ENCODE measurements around the gene NELL1.

The NELL1 gene

GRCh38 chr11:21295508-21295907, 626.1 kb downstream of the NELL1 start:
- no peak for ATAC-seq
- no peak for TF ChIP-seq ZFP30 (CRISPR knock-in tag; IDR thresholded peaks at IDR 0.05)
- TF ChIP-seq TCF4 (CRISPR knock-in tag; IDR thresholded peaks at IDR 0.05; ENCODE audit: borderline replicate concordance), result no peak
- no peak for TF ChIP-seq ZFP3 (CRISPR knock-in tag; IDR thresholded peaks at IDR 0.05)
- TF ChIP-seq POU6F1 (CRISPR knock-in tag; IDR thresholded peaks at IDR 0.05; ENCODE audit: borderline replicate concordance, low read depth), result no peak
- no peak for TF ChIP-seq CSRNP3 (CRISPR knock-in tag; IDR thresholded peaks at IDR 0.05)
- TF ChIP-seq PPARA (CRISPR knock-in tag; IDR thresholded peaks at IDR 0.05; ENCODE audit: borderline replicate concordance), result no peak
- TF ChIP-seq PATZ1 (CRISPR knock-in tag; IDR thresholded peaks at IDR 0.05; ENCODE audit: borderline replicate concordance), result no peak
- no peak for TF ChIP-seq OSR1 (CRISPR knock-in tag; IDR thresholded peaks at IDR 0.05)
- no peak for TF ChIP-seq ZC3H10 (CRISPR knock-in tag; IDR thresholded peaks at IDR 0.05)
- no peak for TF ChIP-seq ZNF565 (CRISPR knock-in tag; conservative IDR thresholded peaks at IDR 0.05; ENCODE audit: low read depth)

GRCh38 chr11:21301981-21302380, 632.6 kb downstream of the NELL1 start:
- ATAC-seq, result no peak

GRCh38 chr11:21306739-21307358, 637.5 kb downstream of the NELL1 start:
- no peak for ATAC-seq
- no peak for TF ChIP-seq ESRRG (CRISPR knock-in tag; IDR thresholded peaks at IDR 0.05)

More at GRCh38 chr11:21301981-21302380, 632.6 kb downstream of the NELL1 start:
- TF ChIP-seq ZFP3 (CRISPR knock-in tag; IDR thresholded peaks at IDR 0.05) (no peak), ZC3H10 (CRISPR knock-in tag; IDR thresholded peaks at IDR 0.05) (no peak), ESRRG (CRISPR knock-in tag; IDR thresholded peaks at IDR 0.05) (no peak), TCF4 (CRISPR knock-in tag; IDR thresholded peaks at IDR 0.05; ENCODE audit: borderline replicate concordance) (no peak), BACH2 (CRISPR knock-in tag; IDR thresholded peaks at IDR 0.05; ENCODE audit: borderline replicate concordance) (no peak), CREB5 (CRISPR knock-in tag; IDR thresholded peaks at IDR 0.05; ENCODE audit: low read depth) (no peak), ZNF8 (CRISPR knock-in tag; IDR thresholded peaks at IDR 0.05) (no peak), RARB (CRISPR knock-in tag; IDR thresholded peaks at IDR 0.05) (no peak), ZFP30 (CRISPR knock-in tag; IDR thresholded peaks at IDR 0.05) (no peak), GLIS3 (CRISPR knock-in tag; IDR thresholded peaks at IDR 0.05) (no peak), TOX (CRISPR knock-in tag; IDR thresholded peaks at IDR 0.05; ENCODE audit: borderline replicate concordance) (no peak), SNAI2 (CRISPR knock-in tag; IDR thresholded peaks at IDR 0.05) (no peak), PPARA (CRISPR knock-in tag; IDR thresholded peaks at IDR 0.05; ENCODE audit: borderline replicate concordance) (no peak), ISL1 (CRISPR knock-in tag; IDR thresholded peaks at IDR 0.05) (no peak), ZNF565 (CRISPR knock-in tag; conservative IDR thresholded peaks at IDR 0.05; ENCODE audit: low read depth) (no peak), POU6F1 (CRISPR knock-in tag; IDR thresholded peaks at IDR 0.05; ENCODE audit: borderline replicate concordance, low read depth) (no peak)

GRCh38 chr11:21307874-21308273, 638.5 kb downstream of the NELL1 start:
- ATAC-seq, result no peak
- TF ChIP-seq GLIS3 (CRISPR knock-in tag; IDR thresholded peaks at IDR 0.05) (no peak), RARB (CRISPR knock-in tag; IDR thresholded peaks at IDR 0.05) (no peak), BACH2 (CRISPR knock-in tag; IDR thresholded peaks at IDR 0.05; ENCODE audit: borderline replicate concordance) (no peak)

All from SK-N-SH treated with all-trans-retinoic acid at 6 μM for 48 hours (cell line).